GM10847 (cell line): Measurements from ENCODE around the gene S1PR3.

ENCODE experiments used
- POLR2A ChIP-seq: IDR thresholded peaks from 2 replicates; pipeline ENCODE4 v1.6.1; 2011; ENCODE audit not compliant: insufficient read length; ENCODE audit errors: extremely low read depth

Gene S1PR3

DNA sequence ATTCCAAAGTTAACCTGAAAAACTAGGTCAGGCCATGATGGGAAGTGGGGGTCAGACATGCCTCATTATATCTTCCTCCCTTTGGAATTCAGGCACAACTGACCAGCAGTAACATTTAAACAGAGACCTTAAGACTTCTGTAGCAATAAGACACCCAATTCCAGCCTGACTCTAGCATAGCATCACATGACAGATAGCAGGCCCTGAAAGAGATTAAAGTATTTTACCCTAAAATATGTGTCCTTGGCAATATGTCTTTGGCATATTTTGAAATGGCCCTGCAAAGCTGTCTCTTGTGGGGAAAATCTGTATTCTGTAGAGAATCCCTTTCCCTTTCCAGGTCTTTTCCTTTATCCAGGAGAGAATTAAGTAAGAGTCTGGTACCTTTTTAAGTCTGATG is 34.3 kb downstream of the S1PR3 start:
- no peak for TF ChIP-seq POLR2A

DNA sequence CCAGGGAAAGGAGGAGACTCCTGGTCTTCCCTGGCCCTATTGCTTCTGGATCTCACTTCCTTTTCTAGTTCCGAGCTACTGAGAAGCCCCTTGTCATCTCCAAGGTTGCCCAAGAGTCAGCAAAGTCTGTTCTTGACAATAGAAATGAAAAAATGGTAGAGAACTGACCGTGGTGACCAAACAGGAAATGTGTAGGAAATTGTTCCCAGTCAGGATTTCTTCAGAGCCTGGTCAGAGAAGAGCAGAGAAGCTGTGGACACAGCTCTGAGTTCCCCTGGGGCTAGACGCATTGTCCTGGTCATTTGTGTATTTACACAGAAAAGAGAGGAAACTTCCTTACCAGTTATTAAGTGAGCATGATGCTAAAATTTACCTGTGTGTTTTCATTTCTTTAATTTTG is 35.6 kb downstream of the S1PR3 start:
- no peak for TF ChIP-seq POLR2A

DNA sequence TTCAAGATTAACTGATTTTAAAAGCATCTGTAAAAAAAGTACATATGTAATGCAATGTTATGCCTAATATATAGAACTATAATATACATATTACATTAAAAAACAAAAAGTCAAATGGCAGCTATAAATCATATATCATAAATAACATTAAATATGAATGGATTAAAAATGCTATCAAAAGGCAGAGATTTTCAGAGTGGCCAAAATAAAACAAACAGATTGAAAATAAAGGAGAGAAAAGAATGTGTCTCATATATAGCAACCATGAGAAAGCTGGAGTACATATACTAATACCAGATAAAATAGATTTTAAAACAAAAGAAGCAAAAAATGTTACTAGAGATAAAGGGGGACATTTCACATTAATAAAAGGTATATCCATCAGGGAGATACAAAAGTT is 38.5 kb downstream of the S1PR3 start:
- TF ChIP-seq POLR2A = no peak

DNA sequence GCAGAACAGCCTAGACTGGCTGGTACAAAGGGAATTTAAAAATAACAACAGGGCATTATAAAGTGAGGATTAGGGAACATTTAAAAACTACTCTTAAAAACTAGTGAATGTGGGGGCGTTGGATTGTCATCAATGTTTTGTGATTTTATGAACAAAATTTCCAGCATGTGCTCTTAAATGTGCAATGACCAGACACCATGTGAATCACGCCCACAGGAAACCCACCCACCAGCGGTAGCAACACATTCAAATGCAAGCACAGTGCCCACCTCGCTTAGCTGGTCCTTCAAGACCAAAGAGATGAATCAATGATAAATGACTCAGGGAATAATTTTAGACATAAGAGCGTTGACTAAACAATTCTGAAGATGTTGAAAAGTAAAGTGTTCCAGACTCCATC is 40.9 kb downstream of the S1PR3 start:
- no peak for TF ChIP-seq POLR2A

DNA sequence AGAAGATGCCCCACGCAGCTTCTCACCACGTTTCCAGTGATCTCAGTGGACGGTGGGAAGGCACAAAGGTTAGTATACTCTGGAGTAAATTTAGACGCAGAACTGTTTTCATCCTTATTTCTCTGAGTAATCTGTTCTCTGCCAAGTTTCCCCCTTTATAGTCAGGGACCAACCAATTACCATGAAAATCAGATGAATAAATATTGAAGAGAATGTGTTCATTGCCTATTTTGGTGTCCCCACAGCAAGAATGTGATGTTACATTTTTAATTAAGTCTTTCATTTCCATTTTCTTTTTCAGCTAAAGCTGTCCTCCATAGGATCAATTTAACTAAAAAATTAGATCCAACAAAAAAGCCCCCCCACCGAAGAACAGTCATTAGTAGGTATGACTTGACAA is 41.4 kb downstream of the S1PR3 start:
- no peak for TF ChIP-seq POLR2A

DNA sequence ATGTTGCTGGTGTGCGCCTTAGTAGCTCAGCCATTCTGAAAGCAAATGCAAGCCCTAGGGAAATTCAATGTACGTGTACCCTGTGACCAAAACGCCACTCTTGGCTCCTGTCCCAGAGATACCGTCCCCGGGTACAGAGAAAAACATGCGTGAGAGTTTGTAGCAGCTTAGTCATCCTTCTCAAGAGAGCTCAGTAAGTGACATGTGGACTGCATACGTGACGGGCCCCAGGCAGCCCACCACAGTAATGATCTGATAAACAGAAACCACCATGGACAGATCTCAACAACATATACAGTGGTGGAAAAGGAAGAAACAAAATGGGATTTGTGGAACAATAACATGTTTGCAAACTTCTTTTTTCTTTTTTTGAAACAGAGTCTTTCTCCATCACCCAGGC is 45.1 kb downstream of the S1PR3 start:
- no peak for TF ChIP-seq POLR2A

DNA sequence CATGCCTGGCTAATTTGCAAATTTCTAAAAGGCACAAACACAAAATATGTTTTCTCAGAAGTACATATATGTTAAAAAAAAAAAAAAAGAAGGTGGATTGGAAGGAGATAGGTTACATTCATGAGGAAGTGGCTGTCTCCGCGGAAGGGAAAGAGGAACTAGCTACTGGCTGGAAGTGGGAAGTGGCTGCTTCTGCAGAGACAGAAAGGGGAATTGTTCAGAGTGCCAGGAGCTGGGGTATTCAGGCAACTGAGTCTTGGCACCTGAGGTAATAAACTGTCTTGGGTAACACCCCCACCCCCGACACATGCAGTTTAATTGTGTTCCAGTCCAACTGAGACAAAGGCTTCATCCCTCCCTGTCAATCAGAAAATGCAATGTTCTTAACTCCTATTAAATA is 45.6 kb downstream of the S1PR3 start:
- no peak for TF ChIP-seq POLR2A

DNA sequence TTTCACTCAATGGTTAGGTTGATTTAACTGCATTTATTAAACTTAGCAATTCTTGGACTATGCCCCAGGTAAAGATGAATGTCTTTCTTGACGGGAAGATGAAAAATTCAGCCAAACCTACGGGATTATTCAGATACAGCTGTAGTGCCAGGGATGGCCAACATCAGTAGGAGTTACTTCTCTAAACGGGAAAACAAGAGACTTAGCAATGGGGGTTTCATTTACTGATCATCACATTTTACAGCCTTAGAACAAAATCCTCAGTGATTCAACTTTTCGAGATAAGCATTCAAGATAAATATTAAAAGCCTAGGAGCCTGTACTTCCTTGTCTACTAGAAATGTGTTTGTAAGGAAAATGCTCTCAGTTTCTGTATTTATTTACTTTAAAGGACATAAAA is 46.1 kb downstream of the S1PR3 start:
- TF ChIP-seq POLR2A = no peak

DNA sequence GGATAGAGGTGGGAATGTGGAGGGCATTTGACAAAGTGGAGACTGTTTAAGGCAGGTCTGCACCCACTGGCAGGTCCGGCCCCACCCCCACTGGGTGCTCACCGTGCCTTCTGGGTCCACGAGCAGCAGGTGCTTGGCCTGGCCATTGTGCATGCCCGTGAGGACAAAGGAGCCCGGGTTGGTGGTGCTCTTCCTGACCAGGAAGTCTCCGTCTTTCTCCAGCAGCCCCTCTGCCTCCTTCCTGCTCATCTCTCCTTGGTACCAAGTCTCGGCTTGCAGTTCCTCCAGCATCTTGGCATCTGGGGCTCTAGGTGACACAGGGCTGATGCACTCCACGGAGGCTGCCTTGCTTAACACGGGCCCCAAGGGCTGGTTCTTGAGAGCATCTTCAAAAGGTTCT is 46.6 kb downstream of the S1PR3 start:
- TF ChIP-seq POLR2A = no peak

DNA sequence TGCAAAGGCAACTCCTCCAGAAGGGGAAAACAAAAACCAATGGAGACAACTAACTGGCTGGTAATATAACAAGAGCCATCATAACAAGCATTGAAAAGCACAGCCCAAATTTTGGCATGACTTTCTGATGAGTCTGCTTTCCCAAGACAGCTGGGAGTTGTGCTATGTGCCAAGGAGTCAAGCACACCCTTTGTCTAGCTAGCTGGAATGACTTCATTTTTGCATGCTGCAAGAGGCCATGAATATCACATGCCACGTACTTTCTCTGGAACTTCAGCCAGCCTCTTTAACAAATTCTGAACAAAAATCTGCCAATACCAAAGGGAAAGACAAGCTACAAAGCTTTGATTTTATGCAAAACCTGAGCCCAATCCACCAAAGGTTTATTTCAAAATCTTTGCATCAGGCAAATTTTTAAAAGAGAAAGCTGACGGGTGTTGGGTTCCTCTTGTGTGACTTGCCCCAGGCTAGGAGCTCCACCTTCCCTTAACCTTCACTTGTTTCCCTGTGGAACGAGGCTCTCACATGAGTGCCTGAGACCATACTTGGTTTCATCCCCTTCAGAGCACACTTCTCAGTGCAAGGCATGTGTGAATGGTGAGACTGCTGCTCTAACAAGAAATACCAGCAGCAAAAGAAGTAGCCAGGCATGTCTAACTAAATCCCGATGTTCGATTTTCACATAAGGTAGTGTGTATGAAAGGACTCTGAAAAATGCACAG is 47.3 kb downstream of the S1PR3 start:
- no peak for TF ChIP-seq POLR2A

DNA sequence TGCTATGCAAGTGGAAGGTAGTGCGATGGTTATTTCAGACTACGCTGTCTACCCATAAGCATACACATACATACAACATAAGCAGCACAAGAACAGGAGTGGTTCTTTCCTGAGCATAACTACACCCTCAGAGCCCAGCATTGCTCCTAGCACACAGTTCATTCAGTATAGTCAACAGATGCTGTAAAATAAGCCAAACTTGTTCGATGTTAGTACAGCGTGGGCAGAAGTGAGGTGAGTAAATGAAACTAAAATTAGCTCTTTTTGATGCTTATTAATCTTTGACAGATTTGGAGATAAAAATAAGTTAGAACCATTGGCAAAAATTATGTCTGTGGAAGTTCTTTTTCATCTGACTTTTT is 47.8 kb downstream of the S1PR3 start:
- no peak for TF ChIP-seq POLR2A

DNA sequence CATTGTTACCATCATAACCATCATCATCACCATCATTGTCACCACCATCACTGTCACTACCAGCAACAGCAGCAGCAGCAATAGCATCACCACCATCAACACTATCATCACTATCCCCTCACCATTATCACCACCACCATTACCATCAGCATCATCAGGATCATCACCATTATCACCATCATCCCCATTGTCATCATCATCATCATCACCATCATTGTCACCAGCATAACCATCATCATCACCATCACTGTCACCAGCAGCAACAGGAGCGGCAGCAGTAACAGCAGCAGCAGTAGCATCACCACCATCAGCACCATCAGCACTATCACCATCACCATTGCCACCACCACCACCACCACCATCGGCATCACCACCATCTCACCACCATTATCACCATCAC is 48.4 kb downstream of the S1PR3 start:
- no peak for TF ChIP-seq POLR2A

DNA sequence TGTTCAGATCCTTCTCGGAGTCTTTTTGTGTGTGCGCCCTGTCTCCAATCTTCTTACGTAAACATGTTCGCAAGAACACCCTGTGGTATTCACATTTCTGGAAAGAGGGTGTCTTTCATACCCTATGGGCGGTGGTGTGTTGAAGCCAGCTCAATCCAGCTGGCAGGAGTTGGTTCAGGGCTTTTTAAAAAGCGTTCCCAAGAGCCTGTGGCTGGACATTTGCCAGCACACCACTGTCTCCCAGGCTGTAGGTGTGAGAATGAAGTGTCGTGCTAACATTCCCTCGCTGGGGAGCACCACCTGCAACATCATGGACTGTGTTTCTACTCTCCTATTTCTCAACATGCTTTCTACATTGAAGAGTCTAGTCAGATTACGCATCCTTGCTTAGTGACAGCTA is 51.7 kb downstream of the S1PR3 start:
- TF ChIP-seq POLR2A = no peak

DNA sequence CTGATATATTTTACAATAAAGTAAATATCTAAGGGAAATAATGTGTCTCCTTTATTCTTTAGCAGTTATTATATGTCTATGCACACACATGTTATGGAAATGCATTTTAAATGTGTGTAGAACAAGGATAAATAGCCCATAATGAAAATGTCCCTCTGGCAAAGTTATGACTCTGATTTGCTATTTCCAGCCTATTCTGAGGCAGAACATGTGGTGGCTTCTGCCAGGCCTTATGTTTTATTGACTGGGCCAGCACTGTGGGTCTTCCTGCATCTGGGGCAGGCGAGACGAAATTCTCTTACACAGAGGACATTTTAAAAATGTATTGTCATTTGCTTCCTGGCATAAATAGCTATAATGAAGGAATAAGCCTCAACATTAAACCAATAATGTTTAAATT is 52.8 kb downstream of the S1PR3 start:
- TF ChIP-seq POLR2A = no peak

DNA sequence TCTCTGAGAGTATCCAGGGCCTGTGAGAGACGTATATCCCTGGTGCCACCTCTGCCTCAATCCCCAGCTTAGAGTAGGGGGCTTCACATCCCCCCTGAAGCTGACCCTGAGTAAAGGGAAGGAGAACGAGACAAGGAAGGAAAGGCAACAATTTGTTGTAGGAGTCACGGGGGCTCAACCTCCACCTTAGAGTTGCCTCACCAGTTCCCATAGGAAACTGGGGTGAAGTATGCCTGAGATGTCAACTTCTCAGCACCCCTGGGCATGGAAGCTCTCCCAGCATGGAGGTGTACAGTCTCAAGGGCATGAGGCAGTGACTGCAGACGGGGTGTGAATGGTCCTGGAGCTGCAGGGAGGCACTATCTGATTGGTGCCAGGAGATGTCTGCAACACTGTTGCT is 53.6 kb downstream of the S1PR3 start:
- TF ChIP-seq POLR2A = no peak

DNA sequence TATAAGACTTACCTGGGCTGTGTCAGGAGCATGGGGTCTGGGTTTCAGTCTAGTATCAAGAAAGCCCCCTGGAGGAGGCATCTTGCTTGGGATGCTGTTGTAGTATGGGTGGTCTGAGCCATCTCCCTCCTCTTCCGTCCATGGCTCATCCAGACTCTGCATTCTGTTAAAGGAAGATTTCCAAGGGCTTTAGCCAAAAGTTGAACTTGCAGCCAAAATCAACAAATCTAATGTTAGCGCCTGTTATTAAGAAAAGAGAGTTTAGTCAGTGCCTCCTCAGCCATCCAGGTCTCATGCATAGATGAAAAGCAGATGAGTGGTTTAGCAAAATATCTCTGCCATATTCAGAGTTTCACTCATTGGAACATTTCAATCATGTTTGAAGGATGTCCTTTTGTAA is 55.6 kb downstream of the S1PR3 start:
- TF ChIP-seq POLR2A = no peak

DNA sequence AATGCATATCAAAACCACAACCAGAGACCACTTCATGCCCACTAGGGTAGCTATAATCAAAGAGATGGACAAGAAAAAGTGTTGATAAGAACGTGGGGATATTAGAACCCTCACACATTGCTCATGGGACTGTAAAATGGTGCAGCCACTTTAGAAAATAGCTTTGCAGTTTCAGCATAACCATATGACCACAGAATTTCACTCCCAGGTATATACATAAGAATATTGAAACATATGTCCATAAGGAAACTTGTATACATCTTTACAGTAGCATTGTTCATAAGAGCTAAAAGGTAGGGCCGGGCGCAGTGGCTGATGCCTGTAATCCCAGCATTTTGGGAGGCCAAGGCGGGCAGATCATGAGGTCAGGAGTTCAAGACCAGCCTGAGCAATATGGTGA is 56.4 kb downstream of the S1PR3 start:
- no peak for TF ChIP-seq POLR2A

DNA sequence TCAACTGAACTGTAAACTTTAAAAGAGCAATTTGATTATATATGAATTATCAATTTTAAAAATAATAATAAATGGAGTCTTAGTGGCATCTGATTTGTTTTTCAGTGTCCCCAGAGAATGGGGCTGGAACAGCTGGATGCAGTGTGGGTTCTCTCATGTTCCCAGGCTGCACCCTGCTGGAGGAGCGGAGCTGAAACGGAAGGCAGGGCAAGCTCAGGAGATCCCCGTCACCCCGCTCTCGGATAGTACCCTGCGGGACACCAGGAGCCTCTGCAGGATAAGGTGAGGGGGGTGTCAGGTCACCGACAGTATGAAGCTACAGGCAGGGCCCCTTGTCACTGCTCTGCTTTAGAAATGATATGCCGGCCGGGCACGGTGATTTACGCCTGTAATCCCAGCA is 57.3 kb downstream of the S1PR3 start:
- no peak for TF ChIP-seq POLR2A
